Loucy (cell line): ENCODE data around the gene EIF1B.

Experiments used
- H2AFZ ChIP-seq: fragments of 200-600 bp; sonication (generic); 2 replicates; pipeline ENCODE4 v1.6.0; 2016; ENCODE audit warnings: antibody characterized with exemption, mild to moderate bottlenecking, low read length, moderate library complexity
- H3F3A ChIP-seq: fragments of 200-600 bp; 2 replicates; pipeline ENCODE4 v1.6.0; 2016; ENCODE audit warnings: antibody characterized with exemption, low read depth, mild to moderate bottlenecking
- H3K27me3 ChIP-seq: fragments of 200-600 bp; sonication (generic); 2 replicates; pipeline ENCODE4 v1.6.1; 2014; ENCODE audit warnings: low read length, mild to moderate bottlenecking; ENCODE audit not compliant: insufficient read depth, poor library complexity, severe bottlenecking
- H3K36me3 ChIP-seq: fragments of 200-600 bp; sonication (generic); 2 replicates; pipeline ENCODE4 v1.6.1; 2016; ENCODE audit warnings: low read length; ENCODE audit not compliant: insufficient read depth
- H3K4me1 ChIP-seq: fragments of 200-600 bp; sonication (generic); 2 replicates; pipeline ENCODE4 v1.5.1; 2014; ENCODE audit warnings: low read length, mild to moderate bottlenecking; ENCODE audit not compliant: insufficient read depth, poor library complexity, severe bottlenecking
- H3K4me2 ChIP-seq: fragments of 200-600 bp; sonication (generic); 2 replicates; pipeline ENCODE4 v1.6.0; 2014; ENCODE audit warnings: antibody characterized with exemption, low read length, low read depth, mild to moderate bottlenecking; ENCODE audit not compliant: poor library complexity, severe bottlenecking
- H3K4me3 ChIP-seq: fragments of 200-600 bp; sonication (generic); 2 replicates; pipeline ENCODE4 v1.5.1; 2014; ENCODE audit warnings: low read length, mild to moderate bottlenecking, mixed read lengths; ENCODE audit not compliant: poor library complexity, severe bottlenecking
- H3K79me2 ChIP-seq: fragments of 200-600 bp; sonication (generic); 2 replicates; pipeline ENCODE4 v1.6.1; 2014; ENCODE audit warnings: low read length; ENCODE audit not compliant: insufficient read depth
- H3K9ac ChIP-seq: fragments of 200-600 bp; sonication (generic); 2 replicates; pipeline ENCODE4 v1.6.0; 2014; ENCODE audit warnings: mild to moderate bottlenecking, low read depth, low read length, moderate library complexity; ENCODE audit not compliant: poor library complexity, severe bottlenecking
- H3K9me2 ChIP-seq: fragments of 200-600 bp; sonication (generic); replicated peaks from 2 replicates; pipeline ENCODE4 v1.6.1; 2016; ENCODE audit warnings: low read depth, low read length, mixed read lengths
- H3K9me3 ChIP-seq: fragments of 200-600 bp; sonication (generic); 2 replicates; pipeline ENCODE4 v1.6.1; 2014; ENCODE audit warnings: mild to moderate bottlenecking, antibody characterized with exemption, low read length, low read depth; ENCODE audit not compliant: insufficient read depth
- H4K20me1 ChIP-seq: fragments of 200-600 bp; sonication (generic); 2 replicates; pipeline ENCODE4 v1.6.0; 2014; ENCODE audit warnings: antibody characterized with exemption, low read length, mild to moderate bottlenecking; ENCODE audit not compliant: insufficient read depth, poor library complexity, severe bottlenecking
- EZH2phosphoT487 ChIP-seq: fragments of 200-600 bp; IDR thresholded peaks from 2 replicates; pipeline ENCODE4 v1.6.1; 2018; ENCODE audit warnings: antibody characterized with exemption, mild to moderate bottlenecking, moderate library complexity, borderline replicate concordance
- TF ChIP-seq, protein P1 (sequence below): fragments of 200-600 bp; sonication (generic); conservative IDR thresholded peaks from 2 replicates; pipeline ENCODE4 v1.5.1; 2014; ENCODE audit warnings: mild to moderate bottlenecking, antibody characterized with exemption, low read length

EIF1B gene

GRCh38 chr3:40336511-40337135 lies 27.1 kb downstream of the EIF1B start:
- Histone ChIP-seq H3K4me2 (no peak overlapping the region), H4K20me1 (no peaks in the 10 kb centered on the region)

GRCh38 chr3:40337136-40338108 lies 27.9 kb downstream of the EIF1B start:
- H3K9me3 ChIP-seq: no peaks in the 10 kb centered on the region
- H3K27me3 ChIP-seq: no peaks in the 10 kb centered on the region
- TF ChIP-seq, protein P1, sequence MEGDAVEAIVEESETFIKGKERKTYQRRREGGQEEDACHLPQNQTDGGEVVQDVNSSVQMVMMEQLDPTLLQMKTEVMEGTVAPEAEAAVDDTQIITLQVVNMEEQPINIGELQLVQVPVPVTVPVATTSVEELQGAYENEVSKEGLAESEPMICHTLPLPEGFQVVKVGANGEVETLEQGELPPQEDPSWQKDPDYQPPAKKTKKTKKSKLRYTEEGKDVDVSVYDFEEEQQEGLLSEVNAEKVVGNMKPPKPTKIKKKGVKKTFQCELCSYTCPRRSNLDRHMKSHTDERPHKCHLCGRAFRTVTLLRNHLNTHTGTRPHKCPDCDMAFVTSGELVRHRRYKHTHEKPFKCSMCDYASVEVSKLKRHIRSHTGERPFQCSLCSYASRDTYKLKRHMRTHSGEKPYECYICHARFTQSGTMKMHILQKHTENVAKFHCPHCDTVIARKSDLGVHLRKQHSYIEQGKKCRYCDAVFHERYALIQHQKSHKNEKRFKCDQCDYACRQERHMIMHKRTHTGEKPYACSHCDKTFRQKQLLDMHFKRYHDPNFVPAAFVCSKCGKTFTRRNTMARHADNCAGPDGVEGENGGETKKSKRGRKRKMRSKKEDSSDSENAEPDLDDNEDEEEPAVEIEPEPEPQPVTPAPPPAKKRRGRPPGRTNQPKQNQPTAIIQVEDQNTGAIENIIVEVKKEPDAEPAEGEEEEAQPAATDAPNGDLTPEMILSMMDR: no peak
- no peak for TF ChIP-seq EZH2phosphoT487
- H2AFZ ChIP-seq: no peak overlapping the region
- H3K9ac ChIP-seq: no peak overlapping the region
- no peak overlapping the region for H3K4me3 ChIP-seq
- no peaks in the 10 kb centered on the region for H3F3A ChIP-seq
- no peaks in the 10 kb centered on the region for H3K9me2 ChIP-seq
- no peak overlapping the region for H3K4me2 ChIP-seq
- H3K79me2 ChIP-seq: no peaks in the 10 kb centered on the region
- no peaks in the 10 kb centered on the region for H3K4me1 ChIP-seq
- H3K36me3 ChIP-seq: no peaks in the 10 kb centered on the region
- no peaks in the 10 kb centered on the region for H4K20me1 ChIP-seq

More at GRCh38 chr3:40336511-40337135, 27.1 kb downstream of the EIF1B start:
- Histone ChIP-seq H3K36me3 (no peaks in the 10 kb centered on the region), H3K79me2 (no peaks in the 10 kb centered on the region), H3F3A (no peaks in the 10 kb centered on the region), H3K9me3 (no peaks in the 10 kb centered on the region), H3K4me1 (no peaks in the 10 kb centered on the region), H2AFZ (no peak overlapping the region), H3K4me3 (no peak overlapping the region), H3K27me3 (no peaks in the 10 kb centered on the region), H3K9ac (no peak overlapping the region), H3K9me2 (no peaks in the 10 kb centered on the region)
- TF ChIP-seq, protein P1: no peak
- no peak for TF ChIP-seq EZH2phosphoT487

GRCh38 chr3:40339871-40340270 lies 30.4 kb downstream of the EIF1B start:
- H3K4me1 ChIP-seq: no peaks in the 10 kb centered on the region
- H3K9me2 ChIP-seq: no peaks in the 10 kb centered on the region
- H3K27me3 ChIP-seq: no peaks in the 10 kb centered on the region
- no peaks in the 10 kb centered on the region for H3K36me3 ChIP-seq
- no peak overlapping the region for H3K9ac ChIP-seq
- no peaks in the 10 kb centered on the region for H3K9me3 ChIP-seq
- H2AFZ ChIP-seq: no peak overlapping the region
- no peak for TF ChIP-seq EZH2phosphoT487
- TF ChIP-seq, protein P1: no peak
- H3K4me3 ChIP-seq: no peak overlapping the region
- no peak overlapping the region for H3K4me2 ChIP-seq
- H4K20me1 ChIP-seq: no peaks in the 10 kb centered on the region
- H3F3A ChIP-seq: no peaks in the 10 kb centered on the region
- no peaks in the 10 kb centered on the region for H3K79me2 ChIP-seq
